IMR-90 (cell line): Measurements from ENCODE around the gene UVSSA. TPM values are rescaled to one million over a fixed set of nuclear protein-coding genes. Genes with fewer than 3 reads are reported as not detected.

Experiments
- ATAC-seq: fragments of 200-7000 bp; cut with Tn5 transposase; 2 replicates; pipeline ENCODE4 v1.9.1; 2020; ENCODE audit warnings: low read depth, mild to moderate bottlenecking, moderate library complexity
- BruUV-seq: library from RNA; stranded (reverse); fragments of 400-500 nt; replicated peaks from 2 replicates; lab custom pipeline; 2021; lab: Mats Ljungman, UMichigan
- CTCF ChIA-PET: fragments of 300-600 bp; formaldehyde crosslinking; extraction: SDS; loops from one replicate; lab custom pipeline; 2021; ENCODE audit warnings: antibody characterized with exemption; lab: Yijun Ruan, JAX
- POLR2A ChIA-PET: fragments of 300-600 bp; sonication (Branson Sonifier 250); formaldehyde crosslinking; loops from one replicate; lab custom pipeline; 2022; ENCODE audit warnings: antibody characterized with exemption; ENCODE audit not compliant: unreplicated experiment; lab: Charles Lee
- DNase-seq: peaks from one replicate; pipeline ENCODE4 v3.0.0; 2013
- H2AFZ ChIP-seq: replicated peaks from 2 replicates; pipeline ENCODE3; 2013; ENCODE audit warnings: low read length, mild to moderate bottlenecking; ENCODE audit not compliant: poor library complexity
- H2AK5ac ChIP-seq: 2 replicates; pipeline ENCODE4 v1.6.1; 2013; ENCODE audit warnings: low read depth, low read length, inconsistent platforms
- H2AK9ac ChIP-seq: replicated peaks from 2 replicates; pipeline ENCODE3; 2013; ENCODE audit warnings: mild to moderate bottlenecking, low read depth, low read length, moderate library complexity; ENCODE audit not compliant: poor library complexity
- H2BK120ac ChIP-seq: 2 replicates; pipeline ENCODE4 v1.6.1; 2013; ENCODE audit warnings: low read depth, low read length, inconsistent platforms
- H2BK15ac ChIP-seq: 3 replicates; pipeline ENCODE4 v1.6.1; 2013; ENCODE audit warnings: low read depth, low read length, inconsistent platforms
- H2BK20ac ChIP-seq: 2 replicates; pipeline ENCODE4 v1.6.1; 2013; ENCODE audit warnings: low read depth, mild to moderate bottlenecking, inconsistent platforms, low read length, moderate library complexity
- H2BK5ac ChIP-seq: 2 replicates; pipeline ENCODE4 v1.6.1; 2013; ENCODE audit warnings: mild to moderate bottlenecking, low read depth, low read length, inconsistent platforms; ENCODE audit not compliant: poor library complexity, severe bottlenecking
- H3K14ac ChIP-seq: replicated peaks from 2 replicates; pipeline ENCODE4 v1.6.1; 2013; ENCODE audit warnings: low read depth, low read length, inconsistent platforms
- H3K18ac ChIP-seq: 2 replicates; pipeline ENCODE4 v1.6.1; 2013; ENCODE audit warnings: low read depth, low read length, control low read depth
- H3K23ac ChIP-seq: 2 replicates; pipeline ENCODE4 v1.6.1; 2013; ENCODE audit warnings: low read depth, low read length, inconsistent platforms
- H3K27ac ChIP-seq: 2 replicates; pipeline ENCODE4 v1.5.1; 2013; ENCODE audit warnings: mild to moderate bottlenecking, control low read depth, low read length; ENCODE audit not compliant: insufficient read depth
- H3K27me3 ChIP-seq: 2 replicates; pipeline ENCODE4 v1.6.1; 2013; ENCODE audit warnings: low read length; ENCODE audit not compliant: control insufficient read depth, insufficient read depth
- H3K36me3 ChIP-seq: 2 replicates; pipeline ENCODE4 v1.6.1; 2013; ENCODE audit warnings: low read length, mixed read lengths; ENCODE audit not compliant: control insufficient read depth, insufficient read depth
- H3K4ac ChIP-seq: 2 replicates; pipeline ENCODE4 v1.6.1; 2013; ENCODE audit warnings: low read depth, low read length, inconsistent platforms
- H3K4me1 ChIP-seq: 2 replicates; pipeline ENCODE4 v1.6.1; 2013; ENCODE audit warnings: low read length, mixed read lengths; ENCODE audit not compliant: control insufficient read depth, insufficient read depth
- H3K4me2 ChIP-seq: 2 replicates; pipeline ENCODE4 v1.6.1; 2013; ENCODE audit warnings: low read depth, mild to moderate bottlenecking, control low read depth, low read length, moderate library complexity
- H3K4me3 ChIP-seq: 2 replicates; pipeline ENCODE4 v1.5.1; 2013; ENCODE audit warnings: low read depth, mild to moderate bottlenecking, control low read depth, low read length, moderate library complexity; ENCODE audit not compliant: insufficient read depth
- H3K56ac ChIP-seq: 2 replicates; pipeline ENCODE4 v1.6.1; 2013; ENCODE audit warnings: low read length, inconsistent platforms; ENCODE audit not compliant: insufficient read depth; ENCODE audit errors: extremely low read depth
- H3K79me1 ChIP-seq, 2 experiments: 2 replicates each; pipeline ENCODE4 v1.6.1; 2013; ENCODE audit warnings: low read length in 2 of 2, inconsistent platforms in 1 of 2, low read depth in 1 of 2
- H3K9ac ChIP-seq: 2 replicates; pipeline ENCODE4 v1.6.1; 2013; ENCODE audit warnings: low read depth, low read length, control low read depth
- H3K9me1 ChIP-seq: 2 replicates; pipeline ENCODE4 v1.6.1; 2013; ENCODE audit warnings: low read length, inconsistent platforms; ENCODE audit not compliant: insufficient read depth
- H3K9me3 ChIP-seq: 2 replicates; pipeline ENCODE4 v1.6.1; 2013; ENCODE audit warnings: low read length; ENCODE audit not compliant: control insufficient read depth, insufficient read depth
- H4K20me1 ChIP-seq: 2 replicates; pipeline ENCODE4 v1.6.1; 2013; ENCODE audit warnings: low read length, inconsistent platforms; ENCODE audit not compliant: insufficient read depth
- H4K5ac ChIP-seq: 2 replicates; pipeline ENCODE4 v1.6.1; 2013; ENCODE audit warnings: mild to moderate bottlenecking, low read depth, low read length, control low read depth
- H4K8ac ChIP-seq, 2 experiments: 2 replicates each; pipeline ENCODE4 v1.6.1; 2013; ENCODE audit warnings: low read depth in 2 of 2, low read length in 2 of 2, control low read depth in 1 of 2, inconsistent platforms in 1 of 2
- H4K91ac ChIP-seq: 2 replicates; pipeline ENCODE4 v1.6.1; 2013; ENCODE audit warnings: low read depth, low read length, inconsistent platforms; ENCODE audit not compliant: insufficient read depth
- BHLHE40 ChIP-seq: fragments of 150-350 bp; IDR thresholded peaks from 2 replicates; pipeline ENCODE4 v1.6.1; 2016; ENCODE audit warnings: mild to moderate bottlenecking, low read depth, low read length
- CEBPB ChIP-seq: IDR thresholded peaks from 2 replicates; pipeline ENCODE4 v1.6.1; 2012; ENCODE audit warnings: low read depth, low read length, improper control_type of control experiment
- CHD1 ChIP-seq: IDR thresholded peaks from 2 replicates; pipeline ENCODE4 v1.6.1; 2012; ENCODE audit warnings: low read depth, low read length, improper control_type of control experiment
- CTCF ChIP-seq: conservative IDR thresholded peaks from 2 replicates; pipeline ENCODE4 v1.5.1; 2012; ENCODE audit warnings: mild to moderate bottlenecking, low read depth, low read length, improper control_type of control experiment
- ELK1 ChIP-seq: fragments of 150-350 bp; IDR thresholded peaks from 2 replicates; pipeline ENCODE4 v1.6.1; 2016; ENCODE audit warnings: low read depth, mild to moderate bottlenecking, low read length, moderate library complexity, borderline replicate concordance
- FOS ChIP-seq: fragments of 150-350 bp; IDR thresholded peaks from 2 replicates; pipeline ENCODE4 v1.6.1; 2016; ENCODE audit warnings: low read depth, low read length
- MAFK ChIP-seq: IDR thresholded peaks from 2 replicates; pipeline ENCODE4 v1.6.1; 2012; ENCODE audit warnings: low read depth, low read length, improper control_type of control experiment
- MAZ ChIP-seq: IDR thresholded peaks from 2 replicates; pipeline ENCODE4 v1.6.1; 2012; ENCODE audit warnings: low read depth, mild to moderate bottlenecking, low read length, improper control_type of control experiment, moderate library complexity, borderline replicate concordance
- MXI1 ChIP-seq: IDR thresholded peaks from 2 replicates; pipeline ENCODE4 v1.6.1; 2012; ENCODE audit warnings: low read depth, mild to moderate bottlenecking, low read length, moderate library complexity, borderline replicate concordance
- NFE2L2 ChIP-seq: fragments of 150-350 bp; IDR thresholded peaks from 2 replicates; pipeline ENCODE4 v1.6.1; 2016; ENCODE audit warnings: low read depth, mild to moderate bottlenecking, low read length
- POLR2A ChIP-seq: IDR thresholded peaks from 2 replicates; pipeline ENCODE4 v1.6.1; 2012; ENCODE audit warnings: mild to moderate bottlenecking, low read depth, low read length
- RAD21 ChIP-seq: IDR thresholded peaks from 2 replicates; pipeline ENCODE4 v1.6.1; 2012; ENCODE audit warnings: low read length, improper control_type of control experiment
- RCOR1 ChIP-seq: IDR thresholded peaks from 2 replicates; pipeline ENCODE4 v1.6.1; 2012; ENCODE audit warnings: mild to moderate bottlenecking, low read length, improper control_type of control experiment; ENCODE audit not compliant: insufficient replicate concordance
- RFX5 ChIP-seq: IDR thresholded peaks from 2 replicates; pipeline ENCODE4 v1.8.0; 2012; ENCODE audit warnings: low read depth, mild to moderate bottlenecking, low read length, moderate library complexity
- SMC3 ChIP-seq: fragments of 150-350 bp; IDR thresholded peaks from 2 replicates; pipeline ENCODE4 v1.6.1; 2016; ENCODE audit warnings: low read depth, mild to moderate bottlenecking, antibody characterized with exemption, low read length, moderate library complexity
- USF2 ChIP-seq: fragments of 150-350 bp; IDR thresholded peaks from 2 replicates; pipeline ENCODE4 v1.6.1; 2017; ENCODE audit warnings: mild to moderate bottlenecking, antibody characterized with exemption, low read length, low read depth
- WGBS, 2 experiments: methylation state at CpG; one replicate each; pipeline versions ENCODE4 v1.1.5 to v1.1.7; 2013; ENCODE audit warnings: missing lambda C conversion rate in 2 of 2; ENCODE audit not compliant: insufficient read length in 1 of 2; ENCODE audit errors: extremely low coverage in 2 of 2; 5-methylcytosine and 5-hydroxymethylcytosine counted together
- dilution Hi-C: fragments of 300-500 bp; cut with HindIII; formaldehyde crosslinking; loops from one replicate; pipeline ENCODE4 v1.14.3; 2018; ENCODE audit warnings: low sequenced_read_pairs; ENCODE audit not compliant: unreplicated experiment
- in situ Hi-C: fragments of 300-500 bp; cut with MboI; formaldehyde crosslinking; loops from 3 replicates; pipeline ENCODE4 v1.14.3; 2019; ENCODE audit warnings: low sequenced_read_pairs, inconsistent platforms, mixed read lengths
- intact Hi-C: fragments of 100-400 bp; cut with micrococcal nuclease; formaldehyde crosslinking; loops from 2 replicates; pipeline ENCODE4 v1.10.0; 2022
- polyA plus RNA-seq, 3 experiments: library from polyadenylated mRNA; depleted of rRNA; stranded (reverse); fragments of >200 nt; gene quantifications; 2 replicates each; pipeline ENCODE4 v1.2.3, GENCODE V29; 2012; ENCODE audit warnings: low replicate concordance in 1 of 3
- total RNA-seq: library from RNA; depleted of rRNA; stranded (reverse); fragments of >200 nt; gene quantifications from 2 replicates; pipeline ENCODE4 v1.2.3, GENCODE V29; 2012

UVSSA gene
- total and polyA plus RNA-seq, 2 of the 4 experiments (the other 2 are of a cell fraction): 1.4 to 8.4 TPM

- Histone ChIP-seq H3K9me3 (no peaks in the 10 kb centered on the region), H3K4me2 (no peak overlapping the region), H3K23ac (no peak overlapping the region; the same call in 1 of the 2 replicates), H3K4ac (0 out of 2 replicates have a peak overlapping the region, but pooled peaks have one; percentile 12), H3K27me3 (no peaks in the 10 kb centered on the region), H3K4me3 (no peak overlapping the region), H2BK20ac (no peak overlapping the region), H4K5ac (no peak overlapping the region), H3K14ac (no peak overlapping the region), H2AK5ac (no peak overlapping the region), H2BK120ac (no peak overlapping the region), H3K56ac (no peak overlapping the region), H4K8ac (no peak overlapping the region; a peak in 1 of 4 replicates), H4K91ac (no peak overlapping the region), H3K36me3 (peaks cover 21% of the 10 kb centered on the region; the same call in 1 of the 2 replicates), H2AK9ac (peak overlapping the region; percentile 45), H3K4me1 (peaks cover 5% of the 10 kb centered on the region), H3K18ac (no peak overlapping the region), H3K79me1 (peaks cover 21 to 44% of the 10 kb centered on the region in 2 experiments), H2BK15ac (no peak overlapping the region), H2AFZ (no peak overlapping the region), H3K9ac (no peak overlapping the region), H4K20me1 (peaks cover 7% of the 10 kb centered on the region; the same call in 1 of the 2 replicates), H2BK5ac (no peak overlapping the region), H3K27ac (no peak overlapping the region), H3K9me1 (peaks cover 9% of the 10 kb centered on the region; the same call in 1 of the 2 replicates)
- dilution Hi-C loops: no loop called here
- WGBS, 2 experiments: 83% methylated on average over 6 of the region's 25 CpGs; no CpG with 5 or more reads in 1 of the 2 experiments
- ATAC-seq (no peak), DNase-seq (no peak)
- BruUV-seq: no TSS peak
- TF ChIP-seq POLR2A (no peak), MAFK (no peak), CHD1 (no peak), RFX5 (no peak), ELK1 (no peak), USF2 (no peak), CEBPB (no peak), CTCF (no peak), RCOR1 (no peak), MXI1 (no peak), MAZ (no peak), FOS (no peak), SMC3 (no peak), NFE2L2 (no peak), RAD21 (no peak), BHLHE40 (no peak)
- ChIA-PET CTCF (no interaction called here), POLR2A (no interaction called here)
- in situ Hi-C loops: no loop called here
- intact Hi-C loops: loop anchor here (5.0 kb wide), 1 partner anchor 336 kb away; the partner anchor contains the start of gene FGFRL1
Measured at GRCh38 chr4:1348746-1349145, 1.7 kb downstream of the UVSSA start.
